ENCODE results near the gene KIAA1671. TPM values are rescaled to one million over a fixed set of nuclear protein-coding genes. Genes with fewer than 3 reads are reported as not detected.

Gene KIAA1671
- total RNA-seq, 1 donor from 2014 or later: 28.5 TPM

GRCh38 chr22:25006354-25006753 is 53.8 kb downstream of the KIAA1671 start:
- DNase-seq (ENCODE audit: low spot score): no peak
- H3K27me3 Mint-ChIP-seq (ENCODE audit: low read depth): no peaks in the 10 kb centered on the region
- no peak for TF ChIP-seq CTCF (IDR thresholded peaks at IDR 0.05)
- H3K4me3 Mint-ChIP-seq (ENCODE audit: unreplicated experiment): no peak overlapping the region
- no peaks in the 10 kb centered on the region for H3K36me3 Mint-ChIP-seq (ENCODE audit: low read depth)
- no peaks in the 10 kb centered on the region for H3K9me3 Mint-ChIP-seq (ENCODE audit: low read depth)
- no peak overlapping the region for H3K27ac Mint-ChIP-seq (ENCODE audit: unreplicated experiment)
- peaks cover 18% of the 10 kb centered on the region for H3K4me1 Mint-ChIP-seq (ENCODE audit: low read depth)

- Mint-ChIP-seq H3K4me3 (ENCODE audit: unreplicated experiment) (no peak overlapping the region), H3K27ac (ENCODE audit: unreplicated experiment) (peak overlapping the region; percentile 41), H3K27me3 (ENCODE audit: low read depth) (no peaks in the 10 kb centered on the region), H3K4me1 (ENCODE audit: low read depth) (peaks cover 9% of the 10 kb centered on the region), H3K36me3 (ENCODE audit: low read depth) (no peaks in the 10 kb centered on the region), H3K9me3 (ENCODE audit: low read depth) (no peaks in the 10 kb centered on the region)
- TF ChIP-seq CTCF (IDR thresholded peaks at IDR 0.05): no peak
- DNase-seq (ENCODE audit: low spot score): no peak
Measured at GRCh38 chr22:25007444-25008106, 55.1 kb downstream of the KIAA1671 start.

- no peak for TF ChIP-seq CTCF (IDR thresholded peaks at IDR 0.05)
- no peak for DNase-seq (ENCODE audit: low spot score)
- no peaks in the 10 kb centered on the region for H3K36me3 Mint-ChIP-seq (ENCODE audit: low read depth)
- H3K4me3 Mint-ChIP-seq (ENCODE audit: unreplicated experiment): no peak overlapping the region
- H3K27me3 Mint-ChIP-seq (ENCODE audit: low read depth): no peaks in the 10 kb centered on the region
- H3K4me1 Mint-ChIP-seq (ENCODE audit: low read depth): peaks cover 15% of the 10 kb centered on the region
- no peaks in the 10 kb centered on the region for H3K9me3 Mint-ChIP-seq (ENCODE audit: low read depth)
- H3K27ac Mint-ChIP-seq (ENCODE audit: unreplicated experiment): no peak overlapping the region
Measured at GRCh38 chr22:25008666-25009065, 56.1 kb downstream of the KIAA1671 start.

GRCh38 chr22:25012741-25013143 is 60.2 kb downstream of the KIAA1671 start:
- Mint-ChIP-seq H3K27ac (ENCODE audit: unreplicated experiment) (no peak overlapping the region), H3K36me3 (ENCODE audit: low read depth) (peaks cover 3% of the 10 kb centered on the region), H3K27me3 (ENCODE audit: low read depth) (no peaks in the 10 kb centered on the region), H3K4me1 (ENCODE audit: low read depth) (peaks cover 22% of the 10 kb centered on the region), H3K9me3 (ENCODE audit: low read depth) (no peaks in the 10 kb centered on the region), H3K4me3 (ENCODE audit: unreplicated experiment) (no peak overlapping the region)
- TF ChIP-seq CTCF (IDR thresholded peaks at IDR 0.05): no peak
- DNase-seq (ENCODE audit: low spot score): no peak

GRCh38 chr22:25013607-25014006 is 61.1 kb downstream of the KIAA1671 start:
- no peak for TF ChIP-seq CTCF (IDR thresholded peaks at IDR 0.05)
- H3K4me3 Mint-ChIP-seq (ENCODE audit: unreplicated experiment): no peak overlapping the region
- DNase-seq (ENCODE audit: low spot score): no peak
- peak overlapping the region; percentile 6 for H3K27ac Mint-ChIP-seq (ENCODE audit: unreplicated experiment)
- H3K36me3 Mint-ChIP-seq (ENCODE audit: low read depth): peaks cover 3% of the 10 kb centered on the region
- H3K4me1 Mint-ChIP-seq (ENCODE audit: low read depth): peaks cover 20% of the 10 kb centered on the region
- no peaks in the 10 kb centered on the region for H3K27me3 Mint-ChIP-seq (ENCODE audit: low read depth)
- H3K9me3 Mint-ChIP-seq (ENCODE audit: low read depth): no peaks in the 10 kb centered on the region
